Thyroid gland (tissue), 4 donors: ENCODE data around the gene SRSF6. TPM values are rescaled to one million over a fixed set of nuclear protein-coding genes. Genes with fewer than 3 reads are reported as not detected.

ENCODE experiments used
- DNase-seq, 2 donors: peaks; one replicate each; pipeline ENCODE4 v3.0.0-alpha.2; 2019
- H3K27ac ChIP-seq, 3 donors: fragments of 200-600 bp; sonication (generic); 1 replicate in 2 of 3; 2 replicates in 1 of 3; pipeline ENCODE4 v1.5.1; 2016 to 2019; ENCODE audit warnings: mild to moderate bottlenecking in 1 of 3, moderate library complexity in 1 of 3
- H3K27me3 ChIP-seq: fragments of 200-600 bp; sonication (generic); one replicate; pipeline ENCODE4 v1.5.1; 2019
- H3K36me3 ChIP-seq, 2 donors: fragments of 200-600 bp; sonication (generic); one replicate each; pipeline ENCODE4 v1.5.1; 2016 to 2019
- H3K4me1 ChIP-seq, 2 donors: fragments of 200-600 bp; sonication (generic); one replicate each; pipeline ENCODE4 v1.5.1; 2017 to 2019
- H3K4me3 ChIP-seq, 3 donors: fragments of 200-600 bp; sonication (generic); replicated peaks in 1 of 3; 1 replicate in 2 of 3; 2 replicates in 1 of 3; pipeline ENCODE4 v1.5.1; 2016; ENCODE audit warnings: mild to moderate bottlenecking in 1 of 3
- H3K9me3 ChIP-seq: fragments of 200-600 bp; sonication (generic); one replicate; pipeline ENCODE4 v1.5.1; 2017
- POLR2A ChIP-seq, 2 donors: fragments of 450-650 bp; IDR thresholded peaks; one replicate each; pipeline ENCODE4 v1.6.1; 2017; ENCODE audit warnings: antibody characterized with exemption in 2 of 2, mild to moderate bottlenecking in 2 of 2, moderate library complexity in 1 of 2
- WGBS, 2 donors: methylation state at CpG; one replicate each; pipeline ENCODE4 v1.1.5; 2017; 5-methylcytosine and 5-hydroxymethylcytosine counted together
- intact Hi-C: fragments of 100-400 bp; cut with DNase I; formaldehyde crosslinking; loops from one replicate; pipeline ENCODE4 v1.15.1; 2023
- total RNA-seq, 4 donors: library from RNA; depleted of rRNA; stranded (reverse); fragments of >200 nt; gene quantifications; one replicate each; pipeline ENCODE4 v1.2.3, GENCODE V29; 2016
- TF ChIP-seq, protein P1 (sequence below), 6 experiments: fragments of 200-600 bp in 3 of 6; fragments of 450-650 bp in 3 of 6; sonication (generic) in 3 of 6; IDR thresholded peaks; one replicate each; pipeline ENCODE4 v1.5.1; 2016 to 2019; ENCODE audit warnings: antibody characterized with exemption in 6 of 6, mild to moderate bottlenecking in 2 of 6, inconsistent platforms in 1 of 6, moderate library complexity in 1 of 6

SRSF6 gene
- total RNA-seq, 4 donors from 2014 or later = 92.3 to 110 (median 97.2) TPM

DNA sequence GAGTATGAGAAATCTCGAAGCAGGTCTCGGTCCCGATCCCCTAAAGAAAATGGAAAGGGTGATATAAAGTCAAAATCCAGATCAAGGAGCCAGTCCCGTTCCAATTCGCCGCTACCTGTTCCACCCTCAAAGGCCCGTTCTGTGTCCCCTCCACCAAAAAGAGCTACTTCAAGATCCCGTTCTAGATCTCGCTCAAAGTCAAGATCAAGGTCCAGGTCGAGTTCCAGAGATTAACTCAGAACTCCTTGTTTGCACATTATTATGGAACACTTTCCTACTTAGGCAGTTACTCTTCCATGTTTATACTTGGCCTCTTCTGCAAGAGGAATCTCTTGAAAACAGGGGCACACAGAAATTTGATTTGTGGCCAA, 3.1 kb downstream of the SRSF6 start:
- Histone ChIP-seq H3K36me3 (peaks cover 50 to 56% of the 10 kb centered on the region in 2 donors), H3K27ac (no peak overlapping the region), H3K9me3 (no peaks in the 10 kb centered on the region), H3K27me3 (no peaks in the 10 kb centered on the region), H3K4me1 (peaks cover 14 to 18% of the 10 kb centered on the region in 2 donors), H3K4me3 (no peak overlapping the region)
- no peak for TF ChIP-seq POLR2A (IDR thresholded peaks at IDR 0.05)
- TF ChIP-seq, protein P1, sequence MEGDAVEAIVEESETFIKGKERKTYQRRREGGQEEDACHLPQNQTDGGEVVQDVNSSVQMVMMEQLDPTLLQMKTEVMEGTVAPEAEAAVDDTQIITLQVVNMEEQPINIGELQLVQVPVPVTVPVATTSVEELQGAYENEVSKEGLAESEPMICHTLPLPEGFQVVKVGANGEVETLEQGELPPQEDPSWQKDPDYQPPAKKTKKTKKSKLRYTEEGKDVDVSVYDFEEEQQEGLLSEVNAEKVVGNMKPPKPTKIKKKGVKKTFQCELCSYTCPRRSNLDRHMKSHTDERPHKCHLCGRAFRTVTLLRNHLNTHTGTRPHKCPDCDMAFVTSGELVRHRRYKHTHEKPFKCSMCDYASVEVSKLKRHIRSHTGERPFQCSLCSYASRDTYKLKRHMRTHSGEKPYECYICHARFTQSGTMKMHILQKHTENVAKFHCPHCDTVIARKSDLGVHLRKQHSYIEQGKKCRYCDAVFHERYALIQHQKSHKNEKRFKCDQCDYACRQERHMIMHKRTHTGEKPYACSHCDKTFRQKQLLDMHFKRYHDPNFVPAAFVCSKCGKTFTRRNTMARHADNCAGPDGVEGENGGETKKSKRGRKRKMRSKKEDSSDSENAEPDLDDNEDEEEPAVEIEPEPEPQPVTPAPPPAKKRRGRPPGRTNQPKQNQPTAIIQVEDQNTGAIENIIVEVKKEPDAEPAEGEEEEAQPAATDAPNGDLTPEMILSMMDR (IDR thresholded peaks at IDR 0.05) = no peak
- intact Hi-C loops = no loop called here
- 93 to 95% methylated on average over 10 of the region's 10 CpGs for whole genome bisulfite sequencing, 2 donors
- no peak for DNase-seq

DNA sequence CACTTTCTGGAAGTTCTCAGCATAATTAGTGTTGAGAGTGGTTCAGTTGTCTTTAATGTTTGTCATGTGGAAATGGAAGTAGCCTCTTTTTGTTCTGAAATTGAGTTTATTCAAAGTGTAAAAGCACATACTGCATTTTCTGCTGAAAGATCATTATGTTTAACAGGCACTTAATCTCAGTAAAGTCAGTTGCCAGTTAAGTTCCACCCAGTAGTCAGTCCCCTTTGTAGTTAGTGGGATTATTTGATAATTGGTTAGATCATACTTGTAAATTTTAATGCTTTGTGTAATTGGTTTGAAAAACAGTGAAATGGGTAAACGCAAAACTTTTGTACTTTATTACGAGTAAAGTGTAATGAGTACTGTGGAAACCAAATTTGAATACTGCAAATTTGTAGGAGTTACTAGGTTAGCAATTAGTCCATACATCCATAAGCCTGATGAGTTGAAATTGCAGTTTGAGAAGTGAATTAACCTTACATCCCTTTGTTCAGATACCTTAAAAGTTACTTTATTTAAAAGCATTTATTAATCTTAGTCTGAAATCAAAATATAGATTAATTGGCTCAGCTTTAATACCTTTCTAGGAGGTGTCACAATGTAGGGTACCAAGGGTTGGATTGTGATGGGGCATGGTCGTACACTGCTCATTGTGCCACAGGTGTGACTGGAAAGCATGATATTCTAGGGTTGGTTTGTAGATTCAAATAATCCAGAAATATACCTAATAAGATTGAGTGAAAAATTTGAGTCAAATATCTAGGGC, 4.4 kb downstream of the SRSF6 start:
- intact Hi-C loops = no loop called here
- Histone ChIP-seq H3K36me3 (peaks cover 50 to 62% of the 10 kb centered on the region in 2 donors), H3K4me1 (peaks cover 10 to 14% of the 10 kb centered on the region in 2 donors), H3K27ac (no peak overlapping the region), H3K9me3 (no peaks in the 10 kb centered on the region), H3K27me3 (no peaks in the 10 kb centered on the region), H3K4me3 (no peak overlapping the region)
- WGBS, 2 donors = 95 to 96% methylated on average over 3 of the region's 3 CpGs
- DNase-seq = no peak
- TF ChIP-seq, protein P1 (IDR thresholded peaks at IDR 0.05) = no peak
- no peak for TF ChIP-seq POLR2A (IDR thresholded peaks at IDR 0.05)

DNA sequence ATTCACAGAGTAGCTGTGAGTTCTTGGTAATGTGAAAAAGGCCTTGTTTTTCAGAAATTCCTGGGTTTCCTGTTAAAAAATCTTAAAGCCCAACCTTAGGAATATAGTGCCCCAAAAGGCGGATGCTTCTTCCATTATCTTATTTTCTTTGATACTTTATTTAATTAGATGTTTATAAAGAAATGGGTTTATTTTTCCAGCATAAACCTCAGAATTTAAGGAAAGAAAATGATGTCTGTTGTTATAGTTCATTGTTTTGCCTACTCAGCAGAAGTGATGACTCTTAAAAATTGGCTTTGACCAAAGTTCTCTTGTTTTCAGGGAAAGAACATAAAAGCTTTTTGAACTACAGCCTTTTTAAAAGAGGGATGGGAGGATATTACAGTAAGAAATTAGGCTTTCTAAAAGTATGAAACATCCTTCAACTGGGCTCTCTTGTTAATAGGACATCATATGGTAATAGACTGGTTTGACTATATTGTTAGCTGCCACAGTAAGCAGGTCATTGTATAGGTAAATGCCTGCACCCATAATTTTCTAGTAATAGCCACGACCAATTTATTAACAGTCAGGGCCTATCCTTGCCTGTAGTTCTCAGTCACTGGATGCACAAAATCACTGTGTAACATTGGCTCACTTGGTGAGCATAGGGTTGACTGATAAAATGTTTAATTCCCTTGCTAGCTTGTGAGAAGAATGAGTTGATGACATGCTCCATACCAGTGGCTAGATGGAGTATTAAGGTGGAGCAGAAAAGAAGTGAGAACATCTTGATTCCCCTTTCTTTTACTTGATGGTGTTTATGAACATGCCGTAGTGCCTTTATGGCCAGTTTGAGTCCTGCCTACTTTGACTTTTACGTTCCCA, 5.2 kb downstream of the SRSF6 start:
- H3K9me3 ChIP-seq = no peaks in the 10 kb centered on the region
- no peak for TF ChIP-seq POLR2A (IDR thresholded peaks at IDR 0.05)
- TF ChIP-seq, protein P1 (IDR thresholded peaks at IDR 0.05) = no peak
- WGBS, 2 donors = 90 to 91% methylated on average over 4 of the region's 4 CpGs
- H3K27ac ChIP-seq = no peak overlapping the region
- DNase-seq = no peak
- peaks cover 50 to 63% of the 10 kb centered on the region in 2 donors for H3K36me3 ChIP-seq
- H3K4me3 ChIP-seq = no peak overlapping the region
- intact Hi-C loops = no loop called here
- peaks cover 10 to 14% of the 10 kb centered on the region in 2 donors for H3K4me1 ChIP-seq
- no peaks in the 10 kb centered on the region for H3K27me3 ChIP-seq

GRCh38 chr20:43463527-43464218, 6.0 kb downstream of the SRSF6 start:
- intact Hi-C loops = no loop called here
- Histone ChIP-seq H3K36me3 (peaks cover 50 to 63% of the 10 kb centered on the region in 2 donors), H3K27me3 (no peaks in the 10 kb centered on the region), H3K9me3 (no peaks in the 10 kb centered on the region), H3K4me3 (no peak overlapping the region), H3K27ac (no peak overlapping the region), H3K4me1 (peaks cover 10 to 14% of the 10 kb centered on the region in 2 donors)
- TF ChIP-seq, protein P1 (IDR thresholded peaks at IDR 0.05) = no peak
- TF ChIP-seq POLR2A (IDR thresholded peaks at IDR 0.05) = no peak
- DNase-seq = no peak
- 82 to 83% methylated on average over 3 of the region's 3 CpGs for WGBS, 2 donors
